ENCODE results near the gene PHYKPL. TPM values are rescaled to one million over a fixed set of nuclear protein-coding genes. Genes with fewer than 3 reads are reported as not detected.

Gene PHYKPL
- total RNA-seq, 1 donor from 2014 or later = 55.7 TPM

GRCh38 chr5:178223828-178224335 is 8.7 kb downstream of the PHYKPL start:
- Mint-ChIP-seq H3K27ac (ENCODE audit: unreplicated experiment) (no peak overlapping the region), H3K4me1 (peaks cover 15% of the 10 kb centered on the region), H3K9me3 (no peaks in the 10 kb centered on the region), H3K36me3 (ENCODE audit: low read depth) (peaks cover 35% of the 10 kb centered on the region), H3K27me3 (ENCODE audit: low read depth) (peaks cover 5% of the 10 kb centered on the region), H3K4me3 (peak overlapping the region; percentile 7)
- DNase-seq (ENCODE audit: low read depth, low spot score) = no peak
- no peak for TF ChIP-seq CTCF (conservative IDR thresholded peaks at IDR 0.05)

- TF ChIP-seq CTCF (conservative IDR thresholded peaks at IDR 0.05) = peak; percentile 31
- Mint-ChIP-seq H3K9me3 (no peaks in the 10 kb centered on the region), H3K4me3 (peak overlapping the region; percentile 62), H3K27ac (ENCODE audit: unreplicated experiment) (peak overlapping the region; percentile 21), H3K27me3 (ENCODE audit: low read depth) (peaks cover 5% of the 10 kb centered on the region), H3K36me3 (ENCODE audit: low read depth) (peaks cover 37% of the 10 kb centered on the region), H3K4me1 (peaks cover 15% of the 10 kb centered on the region)
- DNase-seq (ENCODE audit: low read depth, low spot score) = no peak
These were observed 9.3 kb downstream of the PHYKPL start for GRCh38 chr5:178223196-178223773.

GRCh38 chr5:178222292-178222691 is 10.3 kb downstream of the PHYKPL start:
- no peak for DNase-seq (ENCODE audit: low read depth, low spot score)
- Mint-ChIP-seq H3K36me3 (ENCODE audit: low read depth) (peaks cover 27% of the 10 kb centered on the region), H3K9me3 (no peaks in the 10 kb centered on the region), H3K4me3 (peak overlapping the region; percentile 4), H3K4me1 (peaks cover 15% of the 10 kb centered on the region), H3K27ac (ENCODE audit: unreplicated experiment) (no peak overlapping the region), H3K27me3 (ENCODE audit: low read depth) (peaks cover 5% of the 10 kb centered on the region)
- no peak for TF ChIP-seq CTCF (conservative IDR thresholded peaks at IDR 0.05)

GRCh38 chr5:178221853-178222252 is 10.7 kb downstream of the PHYKPL start:
- Mint-ChIP-seq H3K27ac (ENCODE audit: unreplicated experiment) (no peak overlapping the region), H3K4me1 (peaks cover 15% of the 10 kb centered on the region), H3K4me3 (peak overlapping the region; percentile 21), H3K9me3 (no peaks in the 10 kb centered on the region), H3K36me3 (ENCODE audit: low read depth) (peaks cover 23% of the 10 kb centered on the region), H3K27me3 (ENCODE audit: low read depth) (peaks cover 5% of the 10 kb centered on the region)
- DNase-seq (ENCODE audit: low read depth, low spot score) = no peak
- no peak for TF ChIP-seq CTCF (conservative IDR thresholded peaks at IDR 0.05)

GRCh38 chr5:178221282-178221681 is 11.3 kb downstream of the PHYKPL start:
- Mint-ChIP-seq H3K36me3 (ENCODE audit: low read depth) (peaks cover 20% of the 10 kb centered on the region), H3K27me3 (ENCODE audit: low read depth) (peaks cover 6% of the 10 kb centered on the region), H3K27ac (ENCODE audit: unreplicated experiment) (no peak overlapping the region)

More at GRCh38 chr5:178221282-178221681, 11.3 kb downstream of the PHYKPL start:
- H3K4me1 Mint-ChIP-seq = peaks cover 15% of the 10 kb centered on the region
- DNase-seq (ENCODE audit: low read depth, low spot score) = no peak
- no peaks in the 10 kb centered on the region for H3K9me3 Mint-ChIP-seq
- peak overlapping the region; percentile 21 for H3K4me3 Mint-ChIP-seq
- TF ChIP-seq CTCF (conservative IDR thresholded peaks at IDR 0.05) = no peak
